SJSA1 (cell line): ENCODE measurements around the gene CATSPER1. TPM values are rescaled to one million over a fixed set of nuclear protein-coding genes. Genes with fewer than 3 reads are reported as not detected.

Source experiments
- DNase-seq, 2 experiments: peaks; one replicate each; pipeline ENCODE4 v3.0.0-alpha.2; 2015 to 2020; ENCODE audit warnings: low spot score in 2 of 2, low read depth in 1 of 2
- H3K27ac ChIP-seq: fragments of 250-450 bp; sonication (Bioruptor Pico); 2 replicates; pipeline ENCODE4 v1.5.1; 2020; ENCODE audit warnings: mild to moderate bottlenecking, moderate library complexity
- H3K27me3 ChIP-seq: fragments of 250-450 bp; sonication (Bioruptor Pico); replicated peaks from 2 replicates; pipeline ENCODE4 v1.5.1; 2020; ENCODE audit warnings: mild to moderate bottlenecking, moderate library complexity
- H3K36me3 ChIP-seq: fragments of 250-450 bp; sonication (Bioruptor Pico); 2 replicates; pipeline ENCODE4 v1.5.1; 2020; ENCODE audit warnings: mild to moderate bottlenecking
- H3K4me1 ChIP-seq: fragments of 250-450 bp; sonication (Bioruptor Pico); replicated peaks from 2 replicates; pipeline ENCODE4 v1.6.1; 2021; ENCODE audit warnings: mild to moderate bottlenecking
- H3K4me3 ChIP-seq: fragments of 250-450 bp; sonication (Bioruptor Pico); 2 replicates; pipeline ENCODE4 v1.5.1; 2020; ENCODE audit warnings: mild to moderate bottlenecking
- H3K9me3 ChIP-seq: fragments of 250-450 bp; sonication (Bioruptor Pico); replicated peaks from 2 replicates; pipeline ENCODE4 v1.5.1; 2020; ENCODE audit warnings: mild to moderate bottlenecking
- total RNA-seq: library from RNA; depleted of rRNA; stranded (reverse); fragments of >200 nt; shearing (Covaris generic); gene quantifications from 2 replicates; pipeline ENCODE4 v1.2.3, GENCODE V29; 2014

The CATSPER1 gene
- total RNA-seq, 1 experiment from 2014 or later, result 1.4 TPM

- Histone ChIP-seq H3K27ac (no peak overlapping the region), H3K9me3 (no peaks in the 10 kb centered on the region), H3K27me3 (no peaks in the 10 kb centered on the region), H3K4me3 (no peak overlapping the region), H3K36me3 (peaks cover 23% of the 10 kb centered on the region), H3K4me1 (no peaks in the 10 kb centered on the region)
- peak; percentile 97 for DNase-seq
Observed at GRCh38 chr11:65988791-65989592, 37.3 kb downstream of the CATSPER1 start.

- Histone ChIP-seq H3K4me1 (no peaks in the 10 kb centered on the region), H3K4me3 (no peak overlapping the region), H3K36me3 (peaks cover 23% of the 10 kb centered on the region), H3K9me3 (no peaks in the 10 kb centered on the region), H3K27ac (no peak overlapping the region), H3K27me3 (no peaks in the 10 kb centered on the region)
- no peak for DNase-seq
Observed at GRCh38 chr11:65987336-65987735, 38.9 kb downstream of the CATSPER1 start.

- H3K27me3 ChIP-seq, result no peaks in the 10 kb centered on the region
- peaks cover 26% of the 10 kb centered on the region for H3K36me3 ChIP-seq
- no peak overlapping the region for H3K27ac ChIP-seq
- H3K4me1 ChIP-seq, result no peaks in the 10 kb centered on the region
- no peak overlapping the region for H3K4me3 ChIP-seq
- no peak for DNase-seq
- no peaks in the 10 kb centered on the region for H3K9me3 ChIP-seq
Observed at GRCh38 chr11:65983589-65983987, 42.7 kb downstream of the CATSPER1 start.

- H3K27me3 ChIP-seq, result no peaks in the 10 kb centered on the region
- no peaks in the 10 kb centered on the region for H3K9me3 ChIP-seq
- H3K4me3 ChIP-seq, result no peak overlapping the region
- no peak overlapping the region for H3K27ac ChIP-seq
- peaks cover 28% of the 10 kb centered on the region for H3K36me3 ChIP-seq
- DNase-seq, result no peak
- no peaks in the 10 kb centered on the region for H3K4me1 ChIP-seq
Observed at GRCh38 chr11:65982824-65983588, 43.3 kb downstream of the CATSPER1 start.

GRCh38 chr11:65981972-65982823, 44.1 kb downstream of the CATSPER1 start:
- Histone ChIP-seq H3K4me3 (no peak overlapping the region), H3K36me3 (peaks cover 35% of the 10 kb centered on the region), H3K4me1 (no peaks in the 10 kb centered on the region), H3K9me3 (no peaks in the 10 kb centered on the region), H3K27me3 (no peaks in the 10 kb centered on the region), H3K27ac (no peak overlapping the region)
- no peak for DNase-seq

GRCh38 chr11:65981101-65981740, 45.1 kb downstream of the CATSPER1 start:
- H3K36me3 ChIP-seq, result peaks cover 44% of the 10 kb centered on the region
- H3K27ac ChIP-seq, result no peak overlapping the region
- DNase-seq, result no peak
- H3K4me3 ChIP-seq, result no peak overlapping the region
- H3K4me1 ChIP-seq, result no peaks in the 10 kb centered on the region
- H3K27me3 ChIP-seq, result no peaks in the 10 kb centered on the region
- no peaks in the 10 kb centered on the region for H3K9me3 ChIP-seq

GRCh38 chr11:65979261-65979759, 47.0 kb downstream of the CATSPER1 start:
- peak in 1 of 2 experiments; percentile 51 for DNase-seq
- Histone ChIP-seq H3K36me3 (peaks cover 61% of the 10 kb centered on the region), H3K4me1 (no peaks in the 10 kb centered on the region), H3K4me3 (no peak overlapping the region), H3K9me3 (no peaks in the 10 kb centered on the region), H3K27ac (no peak overlapping the region), H3K27me3 (no peaks in the 10 kb centered on the region)

GRCh38 chr11:65978391-65979238, 47.7 kb downstream of the CATSPER1 start:
- DNase-seq, result peak in 1 of 2 experiments; percentile 68
- H3K9me3 ChIP-seq, result no peaks in the 10 kb centered on the region
- H3K27ac ChIP-seq, result no peak overlapping the region
- no peak overlapping the region for H3K4me3 ChIP-seq
- H3K4me1 ChIP-seq, result no peaks in the 10 kb centered on the region
- H3K27me3 ChIP-seq, result no peaks in the 10 kb centered on the region
- H3K36me3 ChIP-seq, result peaks cover 64% of the 10 kb centered on the region

- H3K36me3 ChIP-seq, result peaks cover 72% of the 10 kb centered on the region
- H3K27ac ChIP-seq, result no peak overlapping the region
- H3K4me1 ChIP-seq, result no peaks in the 10 kb centered on the region
- peak in 1 of 2 experiments; percentile 68 for DNase-seq
- no peak overlapping the region for H3K4me3 ChIP-seq
- H3K27me3 ChIP-seq, result no peaks in the 10 kb centered on the region
- H3K9me3 ChIP-seq, result no peaks in the 10 kb centered on the region
Observed at GRCh38 chr11:65977621-65978390, 48.5 kb downstream of the CATSPER1 start.

GRCh38 chr11:65976216-65977176, 49.8 kb downstream of the CATSPER1 start:
- H3K27me3 ChIP-seq, result no peaks in the 10 kb centered on the region
- DNase-seq, result peak in 1 of 2 experiments; percentile 59
- H3K36me3 ChIP-seq, result peaks cover 85% of the 10 kb centered on the region
- H3K4me1 ChIP-seq, result no peaks in the 10 kb centered on the region
- H3K4me3 ChIP-seq, result no peak overlapping the region
- H3K9me3 ChIP-seq, result no peaks in the 10 kb centered on the region
- H3K27ac ChIP-seq, result no peak overlapping the region

- Histone ChIP-seq H3K4me1 (no peaks in the 10 kb centered on the region), H3K4me3 (no peak overlapping the region), H3K9me3 (no peaks in the 10 kb centered on the region), H3K27ac (no peak overlapping the region), H3K27me3 (no peaks in the 10 kb centered on the region), H3K36me3 (peaks cover 82% of the 10 kb centered on the region)
- DNase-seq, result no peak
Observed at GRCh38 chr11:65975771-65976170, 50.5 kb downstream of the CATSPER1 start.
